Embryonic facial prominence (tissue), 1 donor: ENCODE results near the gene HOOK2.
"Not testable (repeated sequence)": the region's sequence is repeated elsewhere in the genome, so short reads cannot be mapped to it uniquely, and the experiment has no call there.

Experiments used
- DNase-seq: peaks from one replicate; pipeline ENCODE4 v3.0.0-alpha.2; 2016; ENCODE audit errors: extremely low spot score

Gene HOOK2

GRCh38 chr19:12721656-12722565 lies 53.4 kb downstream of the HOOK2 start:
- peak; percentile 66 for DNase-seq

- no peak for DNase-seq
Measured at GRCh38 chr19:12720851-12721655, 54.3 kb downstream of the HOOK2 start.

- no peak for DNase-seq
Measured at GRCh38 chr19:12720296-12720695, 55.1 kb downstream of the HOOK2 start.

- no peak for DNase-seq
Measured at GRCh38 chr19:12715929-12716328, 59.4 kb downstream of the HOOK2 start.

GRCh38 chr19:12715102-12715501 lies 60.2 kb downstream of the HOOK2 start:
- no peak for DNase-seq

- not testable (repeated sequence) for DNase-seq
Measured at GRCh38 chr19:12713304-12713703, 62.0 kb downstream of the HOOK2 start.
